GM19240 (cell line): ENCODE data around the gene HIVEP1.
A peak's percentile ranks its signal among the peaks of the same experiment; 100 is the strongest.

Source experiments
- DNase-seq: peaks from one replicate; pipeline ENCODE4 v3.0.0; 2011; ENCODE audit warnings: low spot score; ENCODE audit not compliant: insufficient read length

Gene HIVEP1

DNA sequence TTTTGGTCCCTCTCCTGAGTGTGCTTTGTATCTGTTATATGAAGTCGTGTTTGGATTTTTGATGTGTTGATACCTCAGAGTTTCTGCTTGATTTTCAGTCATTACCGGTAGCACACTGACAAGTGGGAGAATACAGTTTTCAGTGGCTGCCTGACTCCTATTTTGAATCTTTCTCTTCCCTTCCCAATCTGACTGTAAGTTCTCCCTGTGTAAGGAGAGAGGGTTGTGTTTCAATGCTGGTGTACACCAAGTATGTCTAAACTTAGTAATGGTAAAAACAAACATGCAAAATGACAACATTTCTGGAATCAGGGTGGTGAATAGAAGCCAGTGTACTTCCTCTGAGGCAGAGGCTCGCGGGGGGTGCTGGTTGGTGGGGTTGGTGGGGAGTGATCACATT lies 103.4 kb downstream of the HIVEP1 start:
- no peak for DNase-seq

- no peak for DNase-seq
Observed at GRCh38 chr6:12116264-12116800, 104.2 kb downstream of the HIVEP1 start.

DNA sequence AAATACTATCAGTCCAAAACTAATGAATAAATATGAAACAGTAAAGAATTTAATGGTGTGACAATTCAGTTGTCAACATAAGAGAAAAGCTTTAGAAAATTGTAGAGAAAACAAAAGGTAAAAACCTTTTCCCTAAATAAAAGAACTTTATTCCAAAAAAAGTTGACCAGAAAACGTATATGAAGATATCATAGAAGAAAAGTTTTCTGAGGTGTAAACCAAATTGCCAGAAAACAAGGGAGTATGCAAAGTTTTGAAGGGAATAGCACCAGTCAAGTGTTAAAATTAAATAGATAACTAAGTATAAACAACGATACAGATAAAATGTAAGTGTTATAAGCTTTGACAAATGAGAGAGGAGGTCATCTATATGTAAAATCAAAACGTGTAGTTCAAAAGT lies 104.9 kb downstream of the HIVEP1 start:
- DNase-seq: no peak

- no peak for DNase-seq
Observed at GRCh38 chr6:12118607-12119006, 106.5 kb downstream of the HIVEP1 start.

GRCh38 chr6:12119085-12119588 lies 107.0 kb downstream of the HIVEP1 start:
- DNase-seq: peak; percentile 7

DNA sequence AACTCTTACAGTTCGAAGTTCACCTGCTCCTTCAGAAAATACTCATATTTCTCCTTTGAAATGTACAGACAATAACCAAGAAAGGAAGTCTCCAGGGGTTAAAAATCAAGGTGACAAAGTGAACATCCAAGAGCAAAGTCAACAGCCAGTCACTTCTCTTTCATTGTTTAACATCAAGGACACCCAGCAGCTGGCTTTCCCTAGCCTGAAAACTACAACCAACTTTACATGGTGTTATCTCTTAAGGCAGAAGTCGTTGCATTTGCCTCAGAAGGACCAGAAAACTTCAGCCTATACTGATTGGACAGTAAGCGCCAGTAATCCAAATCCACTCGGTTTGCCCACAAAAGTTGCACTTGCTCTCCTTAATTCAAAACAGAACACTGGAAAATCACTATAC lies 113.3 kb downstream of the HIVEP1 start:
- DNase-seq: no peak

DNA sequence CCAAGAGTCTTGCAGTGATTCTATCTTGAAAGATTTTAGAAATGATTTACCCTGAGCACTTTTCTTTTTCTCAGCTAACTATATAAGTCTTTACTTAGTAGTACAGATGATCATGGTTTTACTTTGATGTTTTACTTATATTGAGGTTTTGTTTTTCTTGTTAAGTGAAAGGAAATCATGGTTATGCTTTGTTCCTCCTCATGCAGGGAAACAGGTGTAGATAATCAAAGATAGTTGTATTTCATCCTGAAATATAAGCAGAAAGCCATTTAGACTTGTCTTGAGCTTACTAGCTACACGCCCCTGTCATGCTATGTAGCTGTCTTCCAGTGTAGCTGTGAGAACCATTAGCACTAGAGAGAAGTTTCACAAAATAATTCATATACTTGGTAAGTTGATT lies 113.9 kb downstream of the HIVEP1 start:
- DNase-seq: no peak

- DNase-seq: no peak
Observed at GRCh38 chr6:12129523-12129922, 117.4 kb downstream of the HIVEP1 start.

GRCh38 chr6:12132351-12133222 lies 120.5 kb downstream of the HIVEP1 start:
- DNase-seq: no peak

GRCh38 chr6:12134581-12134980 lies 122.5 kb downstream of the HIVEP1 start:
- DNase-seq: no peak

DNA sequence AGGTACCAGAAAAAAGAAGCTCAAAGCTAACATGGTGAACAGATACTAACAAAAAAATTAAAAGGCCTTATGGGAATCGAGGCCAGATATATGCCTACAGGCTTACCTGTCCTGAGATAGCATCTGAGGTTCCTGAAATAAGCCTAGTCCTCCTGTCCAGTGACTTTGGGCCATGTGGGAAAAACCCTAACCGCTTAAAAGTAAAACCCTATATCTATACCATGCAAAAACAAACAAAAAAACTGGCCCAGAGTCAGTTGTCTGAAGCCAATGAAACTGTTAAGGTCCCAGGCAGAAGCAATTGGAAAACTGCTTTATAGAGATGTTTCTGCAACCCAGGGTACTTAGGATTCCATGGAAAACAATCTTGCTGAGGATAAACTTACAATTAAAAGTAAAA lies 122.9 kb downstream of the HIVEP1 start:
- no peak for DNase-seq

DNA sequence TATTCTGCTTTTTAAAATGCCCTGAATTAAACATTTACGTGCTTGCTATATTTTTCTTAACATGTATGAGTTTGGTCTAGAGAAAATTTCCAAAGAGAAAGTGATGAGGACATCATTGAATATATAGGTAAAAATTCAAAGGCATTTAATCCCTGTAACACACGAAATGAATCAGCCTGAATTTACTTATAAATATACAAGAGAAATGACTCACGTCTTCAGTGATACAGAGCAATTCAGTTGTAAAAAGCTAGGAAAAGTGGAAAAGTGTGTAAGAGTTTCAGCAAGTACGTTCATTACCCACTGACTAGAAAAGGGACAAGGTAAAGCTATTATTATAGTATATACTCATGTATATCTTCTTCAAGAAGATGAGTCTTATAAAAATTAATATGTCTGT lies 124.8 kb downstream of the HIVEP1 start:
- DNase-seq: no peak

DNA sequence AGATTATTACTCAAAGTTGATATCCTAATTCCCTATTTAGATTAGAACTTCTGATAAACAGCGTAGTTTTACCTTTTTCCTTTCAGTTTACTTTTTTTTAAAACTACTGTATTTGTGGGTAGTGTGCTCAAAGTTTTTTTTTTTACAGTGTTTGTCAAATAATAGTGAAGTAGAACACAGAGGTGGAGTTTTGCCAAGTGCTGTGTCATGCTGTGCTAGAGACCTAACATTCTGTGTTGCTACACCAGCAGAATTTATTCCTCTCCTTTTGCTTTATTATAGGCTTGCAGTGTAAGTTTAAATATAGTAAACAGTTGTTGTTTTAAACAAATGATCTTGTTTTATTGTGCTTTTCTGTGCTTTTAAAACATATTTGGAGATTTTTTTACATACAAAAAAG lies 125.4 kb downstream of the HIVEP1 start:
- no peak for DNase-seq

DNA sequence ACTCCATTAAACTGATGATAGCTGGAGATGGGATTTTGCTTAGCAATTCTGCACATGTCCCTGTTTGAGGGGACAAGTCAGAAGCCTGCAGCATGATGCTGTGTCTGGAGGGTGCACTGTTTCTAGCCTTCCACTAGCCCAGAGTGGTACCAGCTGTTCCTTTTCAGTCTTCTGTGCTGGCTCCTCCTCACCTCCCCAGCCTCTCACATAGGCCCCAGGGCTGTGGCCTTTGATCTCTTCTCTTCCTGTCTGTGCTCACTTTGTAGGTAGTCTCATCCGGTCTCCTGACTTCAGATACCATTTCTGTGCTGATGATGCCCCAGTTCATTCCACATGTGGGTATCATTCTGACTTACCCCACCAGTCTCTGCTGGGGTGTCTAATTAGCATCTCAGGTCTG lies 126.3 kb downstream of the HIVEP1 start:
- DNase-seq: no peak

DNA sequence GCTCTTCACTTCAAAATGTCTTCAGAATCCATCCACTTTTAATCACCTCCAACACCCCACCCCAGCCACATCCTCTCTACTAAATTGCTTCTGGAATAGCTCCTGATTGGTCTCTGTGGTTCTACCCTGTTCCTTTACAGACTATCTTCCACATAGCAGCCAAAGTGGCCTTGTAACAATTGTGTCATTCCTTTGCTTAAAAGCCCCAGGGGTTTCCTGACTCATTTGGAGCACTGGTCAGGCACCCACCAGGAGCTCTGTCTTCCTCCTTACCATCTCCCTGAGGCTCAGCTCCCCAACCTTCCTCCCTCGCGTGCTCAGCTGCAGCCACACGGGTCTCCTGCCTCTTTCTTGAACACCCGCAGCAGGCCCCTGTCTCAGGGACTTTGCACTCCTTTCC lies 126.8 kb downstream of the HIVEP1 start:
- DNase-seq: no peak

- no peak for DNase-seq
Observed at GRCh38 chr6:12147557-12148316, 135.6 kb downstream of the HIVEP1 start.

- no peak for DNase-seq
Observed at GRCh38 chr6:12148317-12148801, 136.2 kb downstream of the HIVEP1 start.

DNA sequence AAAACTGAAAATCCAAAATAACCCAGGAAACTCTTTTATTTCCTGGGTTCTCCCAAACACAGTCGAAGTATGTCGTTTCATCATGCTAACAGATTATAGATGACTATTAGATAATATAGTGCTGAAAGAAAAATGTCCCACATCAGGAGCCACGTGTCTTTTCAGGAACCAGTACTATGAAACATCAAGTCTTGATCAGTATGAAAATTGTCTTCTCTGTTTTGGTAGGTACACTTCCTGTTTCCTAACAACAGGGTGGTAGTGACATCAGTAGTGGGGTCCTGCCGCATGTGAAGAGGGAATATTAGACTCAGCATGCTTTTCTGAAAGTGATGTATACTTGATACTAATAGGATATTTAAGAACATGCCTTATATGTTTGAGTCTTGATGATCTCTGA lies 136.7 kb downstream of the HIVEP1 start:
- DNase-seq: no peak

DNA sequence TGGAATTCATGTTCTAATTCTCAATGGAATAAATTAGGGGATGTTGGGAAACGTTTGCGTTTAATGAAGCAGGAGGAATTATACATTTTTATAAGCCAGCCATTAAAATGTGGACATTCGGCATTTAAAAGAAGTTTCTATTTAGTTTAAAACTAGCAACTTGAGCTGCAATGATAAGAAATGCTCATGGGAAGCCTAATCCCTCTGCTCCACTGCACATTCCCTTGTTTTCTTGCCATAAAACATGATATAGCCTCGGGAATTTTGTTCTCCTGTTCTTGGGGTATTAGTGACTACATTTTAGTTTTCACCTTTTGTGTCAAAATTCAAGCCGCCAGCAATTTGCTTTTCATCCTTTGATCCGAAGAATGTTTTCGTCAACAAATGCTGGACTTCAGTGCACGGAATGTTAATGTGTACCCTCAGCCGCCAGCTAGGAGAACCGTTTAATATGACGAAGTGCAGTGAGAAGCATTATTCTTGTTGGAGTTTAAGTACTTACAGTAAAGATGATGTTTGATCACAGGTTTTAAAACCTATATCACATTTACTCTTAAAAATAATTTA lies 137.9 kb downstream of the HIVEP1 start:
- DNase-seq: no peak

- DNase-seq: no peak
Observed at GRCh38 chr6:12150812-12151432, 138.8 kb downstream of the HIVEP1 start.

DNA sequence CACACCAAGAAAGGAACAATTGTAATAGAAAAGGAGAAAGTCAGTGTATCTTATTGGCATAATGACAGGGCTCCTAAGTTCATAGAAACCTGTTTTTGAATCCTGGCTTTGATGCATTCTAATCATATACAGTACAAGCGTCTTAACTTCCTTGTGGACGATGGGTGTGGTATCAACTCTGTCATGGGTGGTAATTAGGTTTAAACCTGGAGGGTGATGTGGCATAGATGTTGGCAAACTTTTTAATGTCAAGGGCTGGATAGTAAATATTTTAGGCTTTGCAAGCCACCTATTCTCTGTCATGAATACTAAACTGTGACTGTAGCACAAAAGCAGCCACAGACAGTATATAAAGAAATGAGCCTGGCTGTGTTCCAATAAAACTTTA lies 139.3 kb downstream of the HIVEP1 start:
- DNase-seq: no peak
